Uterus (tissue), 4 donors: Measurements from ENCODE around the gene PSTPIP1. TPM values are rescaled to one million over a fixed set of nuclear protein-coding genes. Genes with fewer than 3 reads are reported as not detected.

Experiments used
- DNase-seq, 2 donors: peaks; one replicate each; pipeline ENCODE4 v3.0.0-alpha.2; 2019 to 2020
- H3K27ac ChIP-seq, 2 donors: fragments of 200-600 bp; sonication (generic); 1 replicate in 1 of 2; 2 replicates in 1 of 2; pipeline ENCODE4 v1.5.1; 2016 to 2018
- H3K27me3 ChIP-seq, 2 donors: fragments of 200-600 bp; sonication (generic); one replicate each; pipeline ENCODE4 v1.5.1; 2018 to 2019; ENCODE audit warnings: control low read depth in 1 of 2
- H3K36me3 ChIP-seq, 2 donors: fragments of 200-600 bp; sonication (generic); one replicate each; pipeline ENCODE4 v1.5.1; 2019; ENCODE audit warnings: control low read depth in 1 of 2
- H3K4me1 ChIP-seq, 2 donors: fragments of 200-600 bp; sonication (generic); one replicate each; pipeline ENCODE4 v1.5.1; 2018 to 2019; ENCODE audit warnings: control low read depth in 1 of 2
- H3K4me3 ChIP-seq, 2 donors: fragments of 200-600 bp; sonication (generic); 1 replicate in 1 of 2; 2 replicates in 1 of 2; pipeline ENCODE4 v1.5.1; 2018 to 2019; ENCODE audit warnings: mild to moderate bottlenecking in 1 of 2
- H3K9me3 ChIP-seq, 2 donors: fragments of 200-600 bp; sonication (generic); one replicate each; pipeline ENCODE4 v1.5.1; 2019; ENCODE audit warnings: control low read depth in 1 of 2
- POLR2A ChIP-seq, 2 donors: fragments of 450-650 bp; IDR thresholded peaks; one replicate each; pipeline ENCODE4 v1.6.1; 2016; ENCODE audit warnings: antibody characterized with exemption in 2 of 2, mild to moderate bottlenecking in 1 of 2, moderate library complexity in 1 of 2
- intact Hi-C: fragments of 100-400 bp; cut with DNase I; formaldehyde crosslinking; loops from one replicate; pipeline ENCODE4 v1.15.1; 2023; ENCODE audit warnings: low total_unique reads
- total RNA-seq, 4 donors: library from RNA; depleted of rRNA in 3 of 4; stranded (reverse); fragments of >200 nt in 3 of 4; gene quantifications; one replicate each; pipeline versions ENCODE4 v1.1.0 to v1.2.4, GENCODE V29; 2014 to 2023
- TF ChIP-seq, protein P1 (sequence below), 4 experiments: fragments of 200-600 bp in 2 of 4; fragments of 450-650 bp in 2 of 4; sonication (generic) in 2 of 4; IDR thresholded peaks; one replicate each; pipeline ENCODE4 v1.5.1; 2016 to 2019; ENCODE audit warnings: antibody characterized with exemption in 4 of 4, mild to moderate bottlenecking in 2 of 4, moderate library complexity in 1 of 4
- donor health status: DM: yes; HTN: yes; CAD: no.

Gene PSTPIP1
- total RNA-seq, 4 donors from 2014 or later, result 1.3 to 10.0 (median 4.7) TPM; not detected in 1

GRCh38 chr15:76967067-76967466 is 27.9 kb upstream of the PSTPIP1 start:
- no peaks in the 10 kb centered on the region for H3K9me3 ChIP-seq
- peak overlapping the region; percentile 2 to 31 for H3K27ac ChIP-seq
- no peak overlapping the region for H3K4me3 ChIP-seq
- TF ChIP-seq, protein P1, sequence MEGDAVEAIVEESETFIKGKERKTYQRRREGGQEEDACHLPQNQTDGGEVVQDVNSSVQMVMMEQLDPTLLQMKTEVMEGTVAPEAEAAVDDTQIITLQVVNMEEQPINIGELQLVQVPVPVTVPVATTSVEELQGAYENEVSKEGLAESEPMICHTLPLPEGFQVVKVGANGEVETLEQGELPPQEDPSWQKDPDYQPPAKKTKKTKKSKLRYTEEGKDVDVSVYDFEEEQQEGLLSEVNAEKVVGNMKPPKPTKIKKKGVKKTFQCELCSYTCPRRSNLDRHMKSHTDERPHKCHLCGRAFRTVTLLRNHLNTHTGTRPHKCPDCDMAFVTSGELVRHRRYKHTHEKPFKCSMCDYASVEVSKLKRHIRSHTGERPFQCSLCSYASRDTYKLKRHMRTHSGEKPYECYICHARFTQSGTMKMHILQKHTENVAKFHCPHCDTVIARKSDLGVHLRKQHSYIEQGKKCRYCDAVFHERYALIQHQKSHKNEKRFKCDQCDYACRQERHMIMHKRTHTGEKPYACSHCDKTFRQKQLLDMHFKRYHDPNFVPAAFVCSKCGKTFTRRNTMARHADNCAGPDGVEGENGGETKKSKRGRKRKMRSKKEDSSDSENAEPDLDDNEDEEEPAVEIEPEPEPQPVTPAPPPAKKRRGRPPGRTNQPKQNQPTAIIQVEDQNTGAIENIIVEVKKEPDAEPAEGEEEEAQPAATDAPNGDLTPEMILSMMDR (IDR thresholded peaks at IDR 0.05), result no peak
- no peak for TF ChIP-seq POLR2A (IDR thresholded peaks at IDR 0.05)
- intact Hi-C loops, result no loop called here
- no peak for DNase-seq
- no peaks in the 10 kb centered on the region for H3K27me3 ChIP-seq
- H3K4me1 ChIP-seq, result no peaks in the 10 kb centered on the region
- H3K36me3 ChIP-seq, result no peaks in the 10 kb centered on the region

DNA sequence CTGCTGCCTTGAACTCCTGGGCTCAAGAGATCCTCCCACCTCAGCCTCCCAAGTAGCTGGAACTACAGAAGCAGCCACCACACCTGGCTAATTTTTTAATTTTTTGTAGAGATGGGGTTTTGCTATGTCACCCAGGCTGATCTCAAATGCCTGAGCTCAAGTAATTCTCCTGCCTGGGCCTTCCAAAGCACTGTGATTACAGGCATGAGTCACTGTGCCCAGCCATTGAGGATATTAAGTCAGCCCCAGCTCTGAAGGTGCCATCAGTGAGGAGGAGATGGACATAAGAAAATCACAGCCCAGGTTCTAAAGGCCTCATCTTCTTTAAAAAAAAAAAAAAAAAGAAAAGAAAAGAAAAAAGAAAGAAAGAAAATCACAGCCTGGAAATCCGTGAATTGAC is 26.6 kb upstream of the PSTPIP1 start:
- TF ChIP-seq, protein P1 (IDR thresholded peaks at IDR 0.05), result no peak
- no peak for TF ChIP-seq POLR2A (IDR thresholded peaks at IDR 0.05)
- H3K27me3 ChIP-seq, result no peaks in the 10 kb centered on the region
- no peaks in the 10 kb centered on the region for H3K9me3 ChIP-seq
- no peak overlapping the region for H3K27ac ChIP-seq
- H3K4me3 ChIP-seq, result no peak overlapping the region
- DNase-seq, result no peak
- intact Hi-C loops, result no loop called here
- H3K4me1 ChIP-seq, result no peaks in the 10 kb centered on the region
- H3K36me3 ChIP-seq, result no peaks in the 10 kb centered on the region

DNA sequence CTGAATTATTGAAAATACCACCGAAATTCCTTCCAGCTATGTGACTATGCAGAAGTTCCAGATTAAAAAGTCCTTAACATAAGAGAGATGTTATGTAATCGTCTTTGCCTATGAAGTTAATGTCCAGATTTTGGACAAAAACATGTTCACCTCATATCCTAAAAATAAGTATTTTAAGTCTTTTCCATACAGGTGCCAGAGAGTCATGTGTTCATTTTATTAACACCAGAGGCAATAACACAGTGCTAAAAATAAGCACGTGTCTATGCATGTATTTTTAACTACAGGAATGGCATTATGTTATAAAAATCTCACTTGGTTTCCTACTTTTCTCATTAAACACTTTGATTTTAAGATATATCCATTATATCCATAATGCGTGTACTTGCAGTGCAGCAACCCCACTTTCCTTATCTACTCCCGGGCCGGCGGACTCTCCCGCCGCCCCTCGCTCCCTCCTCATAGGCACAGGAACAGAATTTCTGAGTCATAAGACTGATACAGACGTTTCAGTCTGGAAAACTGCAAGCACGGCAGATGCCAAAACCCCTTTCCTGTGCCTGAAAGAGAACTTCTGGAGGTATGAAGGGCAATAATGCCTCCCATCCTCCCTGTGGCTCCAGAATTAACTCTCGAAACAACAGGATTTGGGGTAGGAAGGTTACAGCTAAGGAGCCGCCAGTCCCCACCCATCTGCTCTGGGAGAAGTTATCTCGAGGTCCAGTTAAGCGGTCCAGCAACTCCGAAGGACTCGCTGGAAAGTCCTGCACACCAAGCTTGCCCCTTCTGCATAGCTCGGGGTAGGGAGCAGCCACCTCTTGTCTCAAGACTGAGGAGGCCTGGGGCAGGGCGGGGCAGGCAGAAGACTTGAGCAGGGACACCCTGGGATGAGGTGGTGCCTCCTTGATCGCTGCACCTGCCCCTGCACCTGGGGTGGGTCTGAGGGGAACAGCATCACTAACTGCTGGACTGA is 22.3 kb upstream of the PSTPIP1 start:
- Histone ChIP-seq H3K27me3 (no peaks in the 10 kb centered on the region), H3K36me3 (no peaks in the 10 kb centered on the region), H3K4me1 (no peaks in the 10 kb centered on the region), H3K9me3 (no peaks in the 10 kb centered on the region), H3K4me3 (peak overlapping the region in 1 of 2 donors; percentile 12), H3K27ac (peak overlapping the region; percentile 68 to 71)
- DNase-seq, result peak; percentile 56 to 57
- intact Hi-C loops, result no loop called here
- TF ChIP-seq, protein P1 (IDR thresholded peaks at IDR 0.05), result no peak
- TF ChIP-seq POLR2A (IDR thresholded peaks at IDR 0.05), result no peak

DNA sequence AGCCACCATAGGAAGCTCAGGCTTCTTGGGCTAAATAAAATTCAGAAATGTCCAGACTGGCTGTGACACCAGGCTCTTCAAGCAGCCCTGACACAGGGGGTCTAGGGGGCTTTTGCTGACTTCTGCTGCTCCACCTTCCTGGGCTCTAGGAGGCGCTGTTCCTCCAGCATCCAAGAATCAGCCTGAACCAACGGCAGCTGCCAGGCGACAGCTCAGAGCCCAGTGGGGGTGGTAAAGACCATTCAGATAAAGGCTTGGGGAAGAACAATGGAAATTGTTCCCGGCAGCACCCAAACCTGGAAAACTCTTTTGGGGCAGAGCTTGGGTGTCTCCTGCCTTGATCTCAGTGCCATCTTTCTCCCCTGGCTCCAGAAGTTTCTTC is 21.6 kb upstream of the PSTPIP1 start:
- intact Hi-C loops, result no loop called here
- Histone ChIP-seq H3K27me3 (no peaks in the 10 kb centered on the region), H3K9me3 (no peaks in the 10 kb centered on the region), H3K27ac (peak overlapping the region; percentile 68 to 71), H3K36me3 (no peaks in the 10 kb centered on the region), H3K4me1 (no peaks in the 10 kb centered on the region), H3K4me3 (no peak overlapping the region)
- no peak for TF ChIP-seq POLR2A (IDR thresholded peaks at IDR 0.05)
- TF ChIP-seq, protein P1 (IDR thresholded peaks at IDR 0.05), result peak in 3 of 4 experiments; percentile 10 to 19 (median 12)
- DNase-seq, result no peak

DNA sequence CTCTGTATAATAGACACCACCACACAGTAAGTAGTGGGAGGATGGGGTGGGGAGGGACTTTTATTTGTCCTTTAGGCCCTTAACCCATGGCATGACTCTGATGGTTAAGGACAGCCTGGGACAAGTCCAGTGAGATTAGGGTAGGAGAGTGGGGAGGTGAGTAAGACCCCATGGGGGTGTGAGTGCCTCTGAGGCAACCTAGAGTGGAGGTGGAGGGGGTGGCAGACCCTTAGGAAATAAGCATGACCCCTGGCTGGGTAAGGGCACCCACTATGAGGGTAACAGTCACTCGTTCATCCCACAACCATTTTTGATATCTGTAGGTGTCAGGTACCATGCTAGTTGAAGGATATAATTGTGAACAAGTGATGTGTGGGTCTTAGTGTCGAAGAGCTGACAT is 21.0 kb upstream of the PSTPIP1 start:
- Histone ChIP-seq H3K9me3 (no peaks in the 10 kb centered on the region), H3K27ac (no peak overlapping the region), H3K4me1 (no peaks in the 10 kb centered on the region), H3K27me3 (no peaks in the 10 kb centered on the region), H3K36me3 (no peaks in the 10 kb centered on the region), H3K4me3 (no peak overlapping the region)
- no peak for DNase-seq
- intact Hi-C loops, result no loop called here
- no peak for TF ChIP-seq POLR2A (IDR thresholded peaks at IDR 0.05)
- TF ChIP-seq, protein P1 (IDR thresholded peaks at IDR 0.05), result no peak
